Stimulated activated CD4-positive, alpha-beta T cell treated with anti-CD3 and anti-CD28 coated beads, Interleukin-4, amount 100 ng/mL, for 48 hours (primary cell): ENCODE measurements around the gene ATP6V1C2.
"Not testable (repeated sequence)": the region's sequence is repeated elsewhere in the genome, so short reads cannot be mapped to it uniquely, and the experiment has no call there.

Experiments
- DNase-seq, 2 donors: peaks; one replicate each; pipeline ENCODE4 v3.0.0-alpha.2; 2020; ENCODE audit warnings: low read depth in 2 of 2

ATP6V1C2 gene

DNA sequence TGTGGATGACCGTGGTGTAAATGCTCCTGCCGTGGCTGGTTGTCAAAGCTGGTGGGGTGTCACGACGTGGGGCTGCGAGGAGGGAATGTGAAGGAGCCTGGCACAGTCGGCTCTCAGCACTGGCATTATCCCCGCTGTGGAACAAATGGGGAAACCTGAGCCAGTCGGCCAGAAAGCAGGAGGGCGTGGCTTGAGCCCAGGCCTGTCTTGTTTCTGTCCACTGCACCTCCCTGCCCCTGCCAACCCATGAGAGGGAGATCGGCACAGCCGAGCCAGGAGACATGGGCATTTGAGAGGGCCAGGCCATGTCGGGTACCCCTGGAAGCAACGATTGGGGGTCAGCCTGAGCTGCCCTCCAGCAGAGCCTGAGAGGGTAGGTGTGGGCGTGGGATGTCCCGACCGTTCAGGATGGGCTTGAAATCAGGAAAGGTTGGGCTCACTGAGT is 46.7 kb downstream of the ATP6V1C2 start:
- no peak for DNase-seq

DNA sequence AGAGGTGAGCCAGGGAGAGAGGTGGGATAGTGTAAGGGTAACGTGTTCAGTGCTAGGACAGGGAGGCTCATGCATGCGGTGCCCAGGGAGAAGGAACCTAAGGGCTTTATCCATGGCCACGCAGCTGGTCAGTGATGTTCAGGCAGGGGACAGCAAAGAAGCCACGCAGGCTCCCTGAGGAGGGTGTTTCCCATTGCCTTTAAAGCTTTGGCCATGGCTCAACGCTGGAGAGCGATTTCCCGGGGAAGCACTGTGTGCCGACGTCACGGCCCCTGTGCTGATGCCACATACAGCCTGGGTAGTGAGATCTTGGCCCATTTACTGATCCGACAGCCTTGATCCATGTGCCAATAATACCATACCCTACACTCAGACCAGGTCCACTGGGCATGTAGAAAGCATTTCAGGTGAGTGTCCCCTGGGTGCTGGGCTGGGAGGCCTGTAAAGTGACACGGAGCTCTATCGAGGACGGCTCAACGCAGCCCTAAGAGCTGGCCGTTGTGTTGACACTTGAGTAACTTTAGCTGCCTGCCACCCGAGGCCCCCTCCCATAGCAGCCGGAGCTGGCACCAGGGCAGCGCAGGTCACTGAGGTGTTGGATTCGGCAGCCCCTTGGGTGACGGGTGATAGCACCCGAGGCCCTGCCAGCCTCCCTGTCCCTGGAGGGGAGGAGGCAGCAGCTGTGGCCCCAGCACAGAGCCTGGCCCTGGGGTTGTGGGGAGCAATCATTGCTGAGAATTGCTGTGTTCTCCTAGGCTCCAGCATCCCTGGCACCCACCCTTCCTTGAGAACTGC is 49.7 kb downstream of the ATP6V1C2 start:
- no peak for DNase-seq

DNA sequence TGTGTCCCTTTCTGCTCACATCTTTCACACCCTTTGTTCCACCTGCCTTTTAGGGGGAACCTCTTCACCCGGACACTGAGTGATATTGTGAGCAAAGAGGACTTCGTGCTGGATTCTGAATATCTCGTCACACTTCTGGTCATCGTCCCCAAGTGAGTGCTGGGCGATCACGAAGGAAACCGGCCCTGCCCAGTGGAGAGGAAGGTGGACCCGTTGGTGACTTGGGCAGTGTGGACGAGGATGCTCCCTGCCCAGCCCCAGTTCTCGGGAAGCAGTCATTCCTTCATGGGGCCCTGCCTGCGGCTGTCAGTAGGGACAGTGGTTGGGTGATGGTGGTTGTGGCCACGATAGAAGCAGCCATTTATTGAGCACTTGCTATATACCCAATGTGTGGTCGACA is 50.4 kb downstream of the ATP6V1C2 start:
- no peak for DNase-seq

DNA sequence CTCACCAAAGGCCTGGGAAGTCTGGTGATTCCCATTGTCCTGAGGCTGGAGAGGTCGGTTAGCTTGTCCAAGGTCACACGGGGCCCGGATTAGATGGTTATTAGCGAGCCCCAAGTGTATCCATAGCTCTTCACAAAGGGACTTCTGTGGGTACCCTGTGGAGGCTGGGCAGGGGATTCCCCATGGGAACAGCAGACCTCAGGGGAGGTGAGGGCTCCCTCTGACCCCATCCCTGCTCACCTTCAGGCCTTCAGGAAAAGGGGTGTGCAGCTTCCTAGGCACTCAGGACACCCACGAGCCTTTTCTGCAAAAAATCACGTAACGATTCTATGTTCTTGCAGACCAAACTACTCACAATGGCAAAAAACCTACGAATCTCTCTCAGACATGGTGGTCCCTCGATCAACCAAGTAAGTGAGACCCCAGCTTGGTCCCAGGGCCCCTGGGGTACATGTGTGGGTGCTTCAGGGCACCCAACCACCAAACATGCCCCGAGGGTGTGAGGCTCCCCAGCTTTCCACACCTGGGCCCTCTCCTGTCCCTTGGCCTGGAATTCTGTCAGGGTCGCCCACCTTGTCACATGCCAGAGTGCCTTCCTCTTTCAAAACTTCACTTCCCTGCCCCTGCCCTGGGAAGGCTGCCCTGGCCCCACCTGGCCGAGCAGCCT is 50.9 kb downstream of the ATP6V1C2 start:
- no peak for DNase-seq

DNA sequence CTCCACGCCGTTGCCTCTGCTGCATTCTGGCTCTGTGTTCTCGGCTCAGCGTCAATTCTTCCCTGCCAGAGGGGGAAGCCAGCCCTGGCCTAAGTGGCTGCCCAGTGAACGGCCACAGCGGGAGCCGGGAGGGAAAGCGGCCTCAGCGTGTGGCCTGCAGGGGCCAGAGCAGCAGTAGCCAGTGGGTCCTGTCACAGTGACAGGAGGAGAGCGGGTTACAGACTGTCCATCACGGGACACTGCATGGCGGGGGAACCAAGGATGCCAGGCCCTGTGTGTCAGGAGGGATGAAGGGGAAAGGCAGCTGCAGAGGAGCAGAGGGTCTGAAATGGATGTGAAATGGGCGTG is 51.4 kb downstream of the ATP6V1C2 start:
- DNase-seq: no peak

DNA sequence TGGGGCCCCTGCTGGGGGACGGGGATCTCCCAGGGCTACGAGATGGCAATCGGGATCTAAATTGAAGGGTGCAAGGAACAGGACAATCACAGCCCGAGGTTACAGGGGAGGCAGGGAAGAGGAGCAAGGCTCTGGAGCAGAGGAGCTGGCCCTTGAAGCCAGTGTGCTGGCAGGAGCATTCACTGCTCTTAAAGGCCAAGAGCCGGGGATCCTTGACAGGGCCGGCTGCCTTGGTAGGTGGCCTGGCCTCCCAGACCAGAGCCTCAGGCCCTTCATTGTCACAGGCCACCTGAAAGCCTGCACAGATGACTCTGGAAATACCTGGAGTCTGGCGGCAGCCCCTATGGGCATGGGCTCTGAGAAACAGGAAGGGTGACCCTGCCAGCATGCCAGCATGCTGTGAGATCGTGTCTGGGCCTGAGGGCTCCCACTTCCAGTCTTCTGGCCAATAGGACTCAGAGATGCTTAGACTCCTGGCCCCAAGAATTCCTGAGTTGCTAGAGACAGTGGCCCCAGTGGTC is 52.5 kb downstream of the ATP6V1C2 start:
- no peak for DNase-seq

DNA sequence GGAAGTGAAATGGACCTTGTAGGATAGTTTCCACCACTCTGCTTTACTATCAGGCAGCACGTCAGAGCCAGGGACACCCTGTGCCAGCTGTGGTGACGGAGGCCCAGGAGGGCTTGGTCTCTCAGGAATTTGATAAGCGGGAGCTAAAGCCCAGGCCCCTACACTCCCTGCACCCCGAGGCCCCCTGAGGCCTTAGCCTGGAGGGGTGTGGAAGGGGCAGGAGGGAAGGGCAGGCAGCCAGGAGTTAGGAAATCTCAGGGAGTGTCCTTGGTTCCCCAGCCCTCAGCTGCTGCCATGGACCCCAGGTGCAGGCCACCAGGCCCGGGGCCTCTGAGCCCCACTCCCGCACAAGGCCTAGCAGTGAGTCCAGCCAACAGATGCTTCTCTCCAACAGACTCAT is 53.0 kb downstream of the ATP6V1C2 start:
- no peak for DNase-seq

DNA sequence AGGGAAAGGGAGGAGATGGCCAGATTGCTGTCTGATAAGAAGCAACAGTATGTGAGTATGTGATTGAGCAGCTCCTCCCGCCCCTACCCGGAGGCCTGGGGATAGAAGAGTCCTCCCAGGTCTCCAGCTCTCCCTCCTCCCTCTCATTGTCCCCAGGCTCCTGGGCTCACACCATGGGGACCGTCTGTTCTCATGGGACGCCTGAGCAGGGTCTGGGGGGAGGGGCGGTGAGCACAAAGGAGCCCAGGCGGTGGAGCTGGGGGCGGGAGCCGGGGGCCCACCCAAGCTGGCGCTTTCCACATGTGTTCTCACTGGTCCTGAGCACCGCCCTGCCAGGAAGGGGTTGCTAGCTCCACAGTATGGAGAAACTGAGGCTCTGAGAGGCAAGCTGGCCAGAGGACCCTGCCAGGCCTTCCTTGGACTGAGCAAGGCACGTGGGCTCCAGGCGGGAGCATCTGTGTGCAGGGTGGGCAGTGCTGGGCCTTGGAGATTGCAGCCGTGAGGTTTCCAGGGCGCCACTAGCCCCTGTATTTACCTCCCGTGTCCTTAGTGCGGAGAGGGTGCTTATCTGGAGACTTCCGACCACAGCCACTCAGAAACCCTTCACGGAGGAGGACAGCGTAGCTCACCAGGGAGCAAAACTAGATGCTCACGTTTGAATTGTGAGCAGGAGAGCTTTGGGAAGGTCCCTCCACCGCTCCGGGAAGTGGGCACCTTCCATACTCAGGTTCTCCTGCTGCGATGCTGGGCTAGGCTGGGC is 53.8 kb downstream of the ATP6V1C2 start:
- DNase-seq: no peak

DNA sequence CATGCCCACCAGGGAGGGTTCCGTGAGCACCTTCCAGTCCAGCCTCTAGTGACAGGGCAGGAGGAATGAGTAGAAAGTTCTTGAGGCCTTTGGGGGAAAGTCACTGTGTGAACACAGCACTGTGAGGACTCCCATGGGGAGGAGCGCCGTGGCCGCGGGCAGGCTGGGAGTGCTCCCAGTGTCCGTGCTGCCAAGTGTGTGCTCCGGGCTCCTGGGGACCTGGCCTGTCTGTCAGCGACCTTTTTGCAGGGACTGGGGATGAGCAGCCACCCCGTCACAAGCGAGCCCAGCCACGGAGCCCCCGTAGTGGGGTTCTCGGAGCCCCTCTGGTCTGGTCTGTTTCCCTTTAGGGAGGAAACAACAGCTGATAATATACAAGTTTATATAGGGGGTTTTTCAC is 54.4 kb downstream of the ATP6V1C2 start:
- DNase-seq: no peak

DNA sequence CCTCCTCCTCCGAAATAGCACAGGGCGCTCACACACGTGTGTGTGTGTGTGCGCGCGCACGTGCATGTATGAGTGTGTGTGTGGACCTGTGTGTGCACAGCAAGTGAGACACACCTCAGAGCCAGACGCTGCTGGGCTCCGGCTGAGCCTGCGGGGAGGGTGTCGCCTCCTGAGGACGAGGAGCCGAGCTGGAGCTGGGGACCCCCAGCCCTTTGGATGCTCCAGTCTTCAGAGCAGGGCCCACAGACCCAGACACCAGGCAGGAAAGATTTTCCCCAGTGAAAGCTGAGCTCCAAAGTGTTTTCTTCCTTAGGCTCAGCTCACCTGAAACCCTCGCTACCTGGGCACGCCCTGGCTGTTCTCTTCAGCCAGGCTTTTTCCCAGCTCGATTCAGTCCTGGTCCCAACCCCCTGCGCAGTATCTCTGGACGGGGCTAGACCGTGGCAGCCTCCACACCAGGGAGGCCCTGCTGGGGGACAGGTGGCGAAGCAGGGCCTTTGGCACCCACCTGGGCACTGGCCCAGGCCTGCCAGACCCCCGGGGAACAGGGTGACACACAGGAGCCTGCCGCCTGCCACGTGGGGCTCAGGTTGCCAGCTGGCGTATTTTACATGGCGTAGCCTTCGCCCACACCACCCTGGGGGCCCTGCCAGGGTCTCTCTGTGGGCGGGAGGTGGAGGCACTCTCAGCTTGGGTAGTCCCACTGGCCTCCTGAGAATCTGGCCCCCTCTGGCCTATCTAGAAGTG is 55.0 kb downstream of the ATP6V1C2 start:
- DNase-seq: no peak

DNA sequence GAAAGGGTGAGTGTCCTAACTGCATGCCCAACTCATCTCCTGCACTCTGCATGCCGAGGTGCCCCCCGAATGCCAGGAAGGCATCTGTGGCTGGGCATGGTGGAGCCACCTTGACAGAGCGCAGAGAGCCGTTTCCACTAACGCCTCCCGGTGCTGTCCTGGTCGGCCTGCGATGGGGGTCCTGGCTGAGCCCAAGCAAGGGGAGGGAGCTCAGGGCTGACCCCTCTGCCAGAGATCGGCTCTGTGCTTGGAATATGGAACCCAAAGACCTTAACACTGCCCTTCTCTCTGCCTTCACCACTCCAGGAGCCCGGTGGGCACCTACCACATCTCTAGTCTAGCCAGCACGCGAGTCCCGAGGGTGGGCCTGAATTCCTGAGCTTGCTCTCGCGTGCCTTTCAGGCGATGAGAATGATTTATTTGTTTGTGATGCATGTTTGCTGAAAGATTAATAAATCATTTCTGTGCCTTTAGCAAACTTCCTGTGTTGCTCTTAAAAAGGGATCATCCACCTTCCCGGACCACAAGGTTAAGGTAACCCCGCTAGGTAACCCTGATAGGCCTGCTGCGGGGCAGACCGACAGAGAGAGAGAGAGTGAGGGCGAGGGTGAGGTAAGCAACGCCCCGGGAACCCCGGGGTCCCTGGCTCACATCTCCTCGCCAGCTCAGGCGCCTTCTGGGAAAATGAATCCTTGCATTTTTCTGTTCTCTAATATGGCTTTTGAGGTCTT is 55.8 kb downstream of the ATP6V1C2 start:
- no peak for DNase-seq

DNA sequence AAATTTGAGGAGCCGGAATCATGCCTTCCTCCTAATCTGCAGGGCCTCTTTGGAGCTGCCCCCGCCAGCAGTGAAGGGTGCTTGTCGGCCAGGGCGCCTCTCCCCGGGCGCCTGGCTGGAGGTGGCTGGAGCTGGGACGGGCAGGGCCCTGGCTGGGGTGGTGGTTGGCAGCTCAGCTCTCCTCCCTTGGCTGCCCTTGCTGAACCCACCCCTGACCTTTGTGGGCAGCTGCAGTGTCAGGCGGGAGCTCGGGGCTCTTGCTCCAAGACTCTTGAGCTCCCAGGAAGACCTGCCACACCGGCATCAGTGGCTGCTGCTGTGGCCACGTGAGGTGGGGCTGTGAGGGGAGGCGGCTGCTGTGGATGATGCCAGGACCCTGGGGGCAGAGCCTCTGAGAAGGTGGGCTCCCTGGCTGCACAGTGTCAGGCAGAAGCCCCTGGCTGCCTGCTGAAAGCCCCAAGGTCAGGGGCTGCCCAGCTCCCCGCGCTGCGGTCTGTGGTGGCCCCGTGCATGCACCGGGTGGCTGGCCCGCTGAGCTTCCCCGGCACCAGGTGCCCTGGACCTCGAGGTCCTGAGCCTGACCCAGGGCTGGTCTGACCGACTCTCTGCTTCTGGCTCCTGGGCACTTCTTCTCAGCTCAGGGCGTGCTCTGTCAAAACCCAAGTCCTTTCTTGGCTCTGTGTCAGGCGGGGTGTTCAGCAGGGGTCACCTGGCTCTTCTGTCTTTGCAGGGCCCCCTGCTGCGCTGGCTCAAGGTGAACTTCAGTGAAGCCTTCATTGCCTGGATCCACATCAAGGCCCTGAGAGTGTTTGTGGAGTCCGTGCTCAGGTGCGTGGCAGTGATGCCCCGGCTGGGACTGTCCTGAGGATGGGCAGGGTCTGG is 56.7 kb downstream of the ATP6V1C2 start:
- DNase-seq: no peak

DNA sequence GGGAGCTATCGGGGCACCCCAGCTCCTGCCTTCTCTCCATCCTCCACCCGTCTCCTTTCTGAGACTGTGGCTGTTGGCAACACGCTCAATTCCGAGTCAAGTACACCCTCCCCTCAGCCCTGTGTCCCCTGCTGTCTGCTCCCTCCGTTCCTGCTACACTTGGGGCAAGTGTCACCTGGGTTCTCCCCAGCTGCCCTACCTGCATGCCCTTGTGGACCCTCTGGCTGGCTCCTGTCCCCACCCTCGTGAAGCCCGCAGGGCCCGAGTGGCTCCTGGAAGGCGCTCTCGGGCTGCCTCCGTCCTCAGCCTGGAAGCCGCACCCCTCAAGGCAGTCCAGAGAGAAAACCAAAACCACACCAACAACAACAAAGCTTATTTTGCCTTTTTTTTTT is 57.3 kb downstream of the ATP6V1C2 start:
- no peak for DNase-seq

DNA sequence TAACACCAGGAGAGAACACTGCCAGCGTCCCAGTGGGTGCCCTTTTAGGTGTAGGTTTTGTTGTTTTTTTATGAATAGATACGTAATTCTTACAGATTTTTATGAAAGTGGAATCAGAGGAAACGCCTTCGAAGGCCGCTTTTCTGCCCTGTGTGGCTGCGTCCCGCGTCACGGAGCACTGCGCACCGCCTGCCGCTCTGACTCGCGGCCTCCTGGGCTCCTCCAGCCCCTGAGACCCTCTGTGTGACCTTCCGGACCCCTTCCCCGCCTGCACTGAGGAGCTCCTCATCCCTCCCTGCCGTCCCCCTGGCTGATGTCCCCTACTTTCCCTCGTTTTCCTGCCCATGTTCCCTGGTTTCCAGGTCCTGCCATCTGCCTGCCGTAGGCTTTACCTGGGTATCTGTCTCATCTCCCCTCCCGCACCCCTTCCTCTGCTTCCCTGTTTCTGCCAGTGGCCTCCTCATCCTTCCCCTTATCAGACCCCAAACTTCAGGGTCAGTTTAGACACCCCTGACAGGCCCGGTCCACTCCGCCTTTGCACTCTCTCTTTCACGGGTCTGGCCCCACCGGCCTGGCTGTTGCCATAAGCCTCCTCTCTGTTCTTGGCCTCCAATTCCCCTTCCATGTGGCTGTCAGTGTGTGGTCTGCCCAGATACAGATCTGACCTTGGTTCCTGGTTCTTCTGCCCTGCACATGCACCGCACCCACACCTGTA is 58.5 kb downstream of the ATP6V1C2 start:
- DNase-seq: no peak

DNA sequence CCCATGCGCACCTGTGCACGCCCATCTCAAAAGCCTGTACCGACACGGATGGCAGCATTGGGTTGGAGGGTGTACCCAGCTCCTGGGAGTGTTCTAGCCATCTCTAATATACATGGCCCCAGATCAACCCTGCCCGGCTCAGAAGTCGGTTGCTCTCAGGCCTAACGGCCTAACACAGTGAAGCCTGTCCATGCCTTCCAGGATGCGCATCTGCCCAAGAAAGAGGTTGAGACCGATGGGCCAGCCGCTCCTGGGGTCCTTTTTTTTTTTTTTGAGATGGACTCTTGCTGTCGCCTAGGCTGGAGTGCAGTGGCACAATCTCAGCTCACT is 59.0 kb downstream of the ATP6V1C2 start:
- no peak for DNase-seq

DNA sequence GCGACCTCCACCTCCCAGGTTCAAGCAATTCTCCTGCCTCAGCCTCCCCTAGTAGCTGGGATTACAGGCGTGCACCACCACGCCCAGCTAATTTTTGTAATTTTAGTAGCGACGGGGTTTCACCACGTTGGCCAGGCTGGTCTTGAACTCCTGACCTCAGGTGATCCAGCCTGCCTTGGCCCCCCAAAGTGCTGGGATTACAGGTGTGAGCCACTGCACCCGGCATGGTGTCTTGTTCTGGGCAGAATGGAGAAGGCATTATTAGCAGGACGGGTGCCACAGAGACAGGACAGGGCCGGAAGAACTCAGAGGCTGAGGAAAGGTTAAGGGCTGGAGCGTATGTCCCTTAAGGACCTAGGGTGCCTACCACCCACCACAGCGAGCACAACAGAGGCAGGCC is 59.4 kb downstream of the ATP6V1C2 start:
- DNase-seq: not testable (repeated sequence)

DNA sequence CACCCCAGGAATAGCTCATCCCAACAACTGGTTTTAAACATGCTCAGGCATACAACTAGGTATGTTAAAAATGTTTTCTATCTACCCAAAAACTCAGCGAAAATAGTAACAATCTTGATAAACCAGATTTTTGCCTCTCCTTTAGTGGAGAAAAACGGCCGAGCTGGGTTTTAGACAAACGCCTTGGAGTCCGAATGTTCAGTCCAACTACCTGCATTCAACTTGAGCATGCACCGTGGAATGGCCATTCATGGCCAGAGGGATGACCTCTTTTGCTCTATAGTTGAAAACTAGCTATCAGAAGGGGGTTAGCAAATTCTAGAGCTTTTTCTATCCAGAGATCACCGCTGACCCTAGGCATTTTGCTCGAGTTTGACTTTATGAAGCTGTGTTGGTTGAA is 60.3 kb downstream of the ATP6V1C2 start:
- no peak for DNase-seq

DNA sequence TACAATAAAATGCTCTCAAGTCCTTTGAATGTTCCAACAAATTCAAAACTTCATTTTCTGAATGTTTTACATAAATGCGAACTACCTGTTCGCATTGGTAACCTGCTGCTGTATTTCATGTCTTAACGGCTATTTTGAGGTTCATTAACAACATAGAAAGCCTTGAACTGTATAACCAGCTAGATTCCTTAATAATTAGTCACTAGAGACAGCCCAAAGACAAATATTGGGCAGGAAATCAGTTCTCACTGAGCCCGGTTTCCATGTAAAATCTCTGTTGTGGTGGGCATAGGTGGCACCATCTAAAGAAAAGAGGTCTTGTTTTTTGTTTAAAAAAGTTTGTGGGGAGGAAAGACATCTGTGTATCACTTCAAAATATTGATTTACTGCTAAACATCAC is 62.0 kb downstream of the ATP6V1C2 start:
- DNase-seq: no peak

DNA sequence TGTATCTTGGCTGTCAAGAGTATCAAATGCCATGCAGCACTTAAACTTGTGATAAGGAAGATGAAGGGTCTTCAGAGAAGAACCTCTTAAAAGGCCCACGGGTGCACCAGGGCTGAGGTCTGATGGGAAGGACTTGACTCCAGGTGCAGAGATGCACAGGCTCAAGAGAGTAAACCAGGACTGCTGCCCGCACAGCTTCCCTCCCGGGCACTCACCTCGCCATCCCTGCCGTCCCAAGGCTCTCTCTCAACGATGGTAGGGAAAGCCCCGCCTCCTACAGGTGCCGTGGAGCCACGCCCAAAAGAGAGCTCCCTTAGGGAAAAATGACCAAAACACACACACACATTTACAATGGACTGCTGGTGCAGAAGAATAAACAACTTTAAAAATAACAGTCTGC is 63.3 kb downstream of the ATP6V1C2 start:
- no peak for DNase-seq

DNA sequence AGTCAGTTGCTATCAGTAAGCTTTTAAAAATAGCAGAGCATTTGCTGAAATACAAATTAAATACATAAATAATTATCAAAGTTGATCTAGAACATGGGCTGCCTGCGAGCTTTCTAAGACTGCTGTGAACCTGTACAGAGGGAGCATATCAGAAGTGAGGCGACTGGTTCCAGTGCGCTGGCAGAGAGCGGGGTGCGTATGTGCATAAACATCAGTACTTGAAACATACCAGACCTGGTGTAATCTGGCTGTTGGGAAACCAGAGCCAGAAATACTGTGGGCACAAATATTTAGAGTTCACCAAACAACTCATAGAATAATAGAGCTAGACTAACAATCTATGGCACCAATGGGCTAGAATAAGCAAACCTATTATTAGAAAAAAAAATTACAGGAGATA is 63.8 kb downstream of the ATP6V1C2 start:
- no peak for DNase-seq
